Measurements from ENCODE around the gene PTEN.

DNA sequence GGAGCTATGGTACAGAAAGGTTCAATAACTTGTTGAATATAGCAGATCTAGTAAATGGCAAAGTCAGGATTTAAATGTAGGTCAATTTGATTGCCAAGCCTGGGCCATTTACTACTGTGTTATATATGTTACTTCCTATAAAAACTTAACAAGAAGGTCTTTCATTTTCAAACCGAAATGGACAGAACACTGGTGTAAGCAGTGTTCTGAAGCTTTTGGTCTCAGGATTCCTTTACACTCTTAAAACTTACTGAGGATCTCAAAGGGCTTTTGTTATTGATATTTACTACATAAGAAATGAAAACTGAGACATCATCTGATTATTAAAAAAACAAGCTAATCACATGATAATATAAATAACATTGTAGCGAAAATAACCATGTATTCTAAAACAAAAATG lies 114.7 kb downstream of the PTEN start:
- TF ChIP-seq, protein P1, sequence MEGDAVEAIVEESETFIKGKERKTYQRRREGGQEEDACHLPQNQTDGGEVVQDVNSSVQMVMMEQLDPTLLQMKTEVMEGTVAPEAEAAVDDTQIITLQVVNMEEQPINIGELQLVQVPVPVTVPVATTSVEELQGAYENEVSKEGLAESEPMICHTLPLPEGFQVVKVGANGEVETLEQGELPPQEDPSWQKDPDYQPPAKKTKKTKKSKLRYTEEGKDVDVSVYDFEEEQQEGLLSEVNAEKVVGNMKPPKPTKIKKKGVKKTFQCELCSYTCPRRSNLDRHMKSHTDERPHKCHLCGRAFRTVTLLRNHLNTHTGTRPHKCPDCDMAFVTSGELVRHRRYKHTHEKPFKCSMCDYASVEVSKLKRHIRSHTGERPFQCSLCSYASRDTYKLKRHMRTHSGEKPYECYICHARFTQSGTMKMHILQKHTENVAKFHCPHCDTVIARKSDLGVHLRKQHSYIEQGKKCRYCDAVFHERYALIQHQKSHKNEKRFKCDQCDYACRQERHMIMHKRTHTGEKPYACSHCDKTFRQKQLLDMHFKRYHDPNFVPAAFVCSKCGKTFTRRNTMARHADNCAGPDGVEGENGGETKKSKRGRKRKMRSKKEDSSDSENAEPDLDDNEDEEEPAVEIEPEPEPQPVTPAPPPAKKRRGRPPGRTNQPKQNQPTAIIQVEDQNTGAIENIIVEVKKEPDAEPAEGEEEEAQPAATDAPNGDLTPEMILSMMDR (IDR thresholded peaks at IDR 0.05; ENCODE audit: insufficient read depth, low read depth, low read length) = no peak
- TF ChIP-seq EZH2 (IDR thresholded peaks at IDR 0.05; ENCODE audit: insufficient read depth, low read length) = no peak
